Measurements from ENCODE around the gene LRRFIP1. TPM values are rescaled to one million over a fixed set of nuclear protein-coding genes. Genes with fewer than 3 reads are reported as not detected.

The LRRFIP1 gene
- total and polyA plus RNA-seq, 2 of the 13 experiments (the other 11 are each of a cell fraction or from before 2014, with no cell fraction given), result 15.9 to 40.5 TPM

DNA sequence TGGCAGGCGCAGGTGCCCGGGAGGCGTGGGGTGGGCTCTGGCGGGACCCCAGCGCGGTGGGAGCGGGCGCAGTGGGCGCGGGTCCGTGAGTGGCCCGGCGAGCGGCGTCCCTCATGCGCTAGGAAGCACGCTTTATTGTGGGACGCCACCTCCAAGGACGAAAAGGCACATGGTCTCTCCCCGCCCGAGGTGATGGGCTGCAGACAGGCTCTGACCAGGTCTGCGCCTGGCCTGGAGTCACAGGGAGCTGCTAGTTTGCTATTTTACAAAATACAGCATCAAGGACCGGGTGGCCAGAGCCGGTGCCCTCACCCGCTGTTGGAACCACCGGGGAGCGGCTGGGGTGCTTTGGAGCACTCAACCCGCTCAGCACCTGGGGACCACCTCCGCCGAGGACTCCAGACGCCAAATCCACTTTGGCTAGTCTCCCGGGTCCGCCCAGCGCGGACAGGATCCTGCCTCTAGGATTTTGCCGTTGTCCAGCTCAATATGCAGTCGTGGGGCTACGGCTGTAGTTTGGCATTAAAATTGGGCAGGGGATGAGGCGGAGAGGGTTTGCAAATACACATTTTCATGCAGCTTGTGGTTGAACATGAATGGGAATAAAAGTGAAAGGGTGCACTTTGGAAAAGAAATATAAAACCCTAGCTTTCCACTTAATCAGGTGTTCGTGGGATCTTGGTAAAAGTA is 65.4 kb downstream of the LRRFIP1 start (continued):
- no peak for TF ChIP-seq JUND (CRISPR knock-in tag; IDR thresholded peaks at IDR 0.05)
- TF ChIP-seq, protein P1, sequence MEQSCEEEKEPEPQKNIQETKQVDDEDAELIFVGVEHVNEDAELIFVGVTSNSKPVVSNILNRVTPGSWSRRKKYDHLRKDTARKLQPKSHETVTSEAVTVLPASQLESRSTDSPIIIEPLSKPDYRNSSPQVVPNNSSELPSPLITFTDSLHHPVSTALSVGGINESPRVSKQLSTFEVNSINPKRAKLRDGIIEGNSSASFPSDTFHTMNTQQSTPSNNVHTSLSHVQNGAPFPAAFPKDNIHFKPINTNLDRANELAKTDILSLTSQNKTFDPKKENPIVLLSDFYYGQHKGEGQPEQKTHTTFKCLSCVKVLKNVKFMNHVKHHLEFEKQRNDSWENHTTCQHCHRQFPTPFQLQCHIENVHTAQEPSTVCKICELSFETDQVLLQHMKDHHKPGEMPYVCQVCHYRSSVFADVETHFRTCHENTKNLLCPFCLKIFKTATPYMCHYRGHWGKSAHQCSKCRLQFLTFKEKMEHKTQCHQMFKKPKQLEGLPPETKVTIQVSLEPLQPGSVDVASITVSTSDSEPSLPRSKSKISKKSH (CRISPR knock-in tag; IDR thresholded peaks at IDR 0.05; ENCODE audit: borderline replicate concordance), result peak; percentile 56; the same call in 1 of the 2 replicates
- TF ChIP-seq, protein P2, sequence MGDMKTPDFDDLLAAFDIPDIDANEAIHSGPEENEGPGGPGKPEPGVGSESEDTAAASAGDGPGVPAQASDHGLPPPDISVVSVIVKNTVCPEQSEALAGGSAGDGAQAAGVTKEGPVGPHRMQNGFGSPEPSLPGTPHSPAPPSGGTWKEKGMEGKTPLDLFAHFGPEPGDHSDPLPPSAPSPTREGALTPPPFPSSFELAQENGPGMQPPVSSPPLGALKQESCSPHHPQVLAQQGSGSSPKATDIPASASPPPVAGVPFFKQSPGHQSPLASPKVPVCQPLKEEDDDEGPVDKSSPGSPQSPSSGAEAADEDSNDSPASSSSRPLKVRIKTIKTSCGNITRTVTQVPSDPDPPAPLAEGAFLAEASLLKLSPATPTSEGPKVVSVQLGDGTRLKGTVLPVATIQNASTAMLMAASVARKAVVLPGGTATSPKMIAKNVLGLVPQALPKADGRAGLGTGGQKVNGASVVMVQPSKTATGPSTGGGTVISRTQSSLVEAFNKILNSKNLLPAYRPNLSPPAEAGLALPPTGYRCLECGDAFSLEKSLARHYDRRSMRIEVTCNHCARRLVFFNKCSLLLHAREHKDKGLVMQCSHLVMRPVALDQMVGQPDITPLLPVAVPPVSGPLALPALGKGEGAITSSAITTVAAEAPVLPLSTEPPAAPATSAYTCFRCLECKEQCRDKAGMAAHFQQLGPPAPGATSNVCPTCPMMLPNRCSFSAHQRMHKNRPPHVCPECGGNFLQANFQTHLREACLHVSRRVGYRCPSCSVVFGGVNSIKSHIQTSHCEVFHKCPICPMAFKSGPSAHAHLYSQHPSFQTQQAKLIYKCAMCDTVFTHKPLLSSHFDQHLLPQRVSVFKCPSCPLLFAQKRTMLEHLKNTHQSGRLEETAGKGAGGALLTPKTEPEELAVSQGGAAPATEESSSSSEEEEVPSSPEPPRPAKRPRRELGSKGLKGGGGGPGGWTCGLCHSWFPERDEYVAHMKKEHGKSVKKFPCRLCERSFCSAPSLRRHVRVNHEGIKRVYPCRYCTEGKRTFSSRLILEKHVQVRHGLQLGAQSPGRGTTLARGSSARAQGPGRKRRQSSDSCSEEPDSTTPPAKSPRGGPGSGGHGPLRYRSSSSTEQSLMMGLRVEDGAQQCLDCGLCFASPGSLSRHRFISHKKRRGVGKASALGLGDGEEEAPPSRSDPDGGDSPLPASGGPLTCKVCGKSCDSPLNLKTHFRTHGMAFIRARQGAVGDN (CRISPR knock-in tag; IDR thresholded peaks at IDR 0.05), result peak; percentile 93
- TF ChIP-seq NBN (conservative IDR thresholded peaks at IDR 0.05), result no peak
- peak; percentile 61 for TF ChIP-seq TAF1 (CRISPR knock-in tag; IDR thresholded peaks at IDR 0.05)
- TF ChIP-seq, protein P3, sequence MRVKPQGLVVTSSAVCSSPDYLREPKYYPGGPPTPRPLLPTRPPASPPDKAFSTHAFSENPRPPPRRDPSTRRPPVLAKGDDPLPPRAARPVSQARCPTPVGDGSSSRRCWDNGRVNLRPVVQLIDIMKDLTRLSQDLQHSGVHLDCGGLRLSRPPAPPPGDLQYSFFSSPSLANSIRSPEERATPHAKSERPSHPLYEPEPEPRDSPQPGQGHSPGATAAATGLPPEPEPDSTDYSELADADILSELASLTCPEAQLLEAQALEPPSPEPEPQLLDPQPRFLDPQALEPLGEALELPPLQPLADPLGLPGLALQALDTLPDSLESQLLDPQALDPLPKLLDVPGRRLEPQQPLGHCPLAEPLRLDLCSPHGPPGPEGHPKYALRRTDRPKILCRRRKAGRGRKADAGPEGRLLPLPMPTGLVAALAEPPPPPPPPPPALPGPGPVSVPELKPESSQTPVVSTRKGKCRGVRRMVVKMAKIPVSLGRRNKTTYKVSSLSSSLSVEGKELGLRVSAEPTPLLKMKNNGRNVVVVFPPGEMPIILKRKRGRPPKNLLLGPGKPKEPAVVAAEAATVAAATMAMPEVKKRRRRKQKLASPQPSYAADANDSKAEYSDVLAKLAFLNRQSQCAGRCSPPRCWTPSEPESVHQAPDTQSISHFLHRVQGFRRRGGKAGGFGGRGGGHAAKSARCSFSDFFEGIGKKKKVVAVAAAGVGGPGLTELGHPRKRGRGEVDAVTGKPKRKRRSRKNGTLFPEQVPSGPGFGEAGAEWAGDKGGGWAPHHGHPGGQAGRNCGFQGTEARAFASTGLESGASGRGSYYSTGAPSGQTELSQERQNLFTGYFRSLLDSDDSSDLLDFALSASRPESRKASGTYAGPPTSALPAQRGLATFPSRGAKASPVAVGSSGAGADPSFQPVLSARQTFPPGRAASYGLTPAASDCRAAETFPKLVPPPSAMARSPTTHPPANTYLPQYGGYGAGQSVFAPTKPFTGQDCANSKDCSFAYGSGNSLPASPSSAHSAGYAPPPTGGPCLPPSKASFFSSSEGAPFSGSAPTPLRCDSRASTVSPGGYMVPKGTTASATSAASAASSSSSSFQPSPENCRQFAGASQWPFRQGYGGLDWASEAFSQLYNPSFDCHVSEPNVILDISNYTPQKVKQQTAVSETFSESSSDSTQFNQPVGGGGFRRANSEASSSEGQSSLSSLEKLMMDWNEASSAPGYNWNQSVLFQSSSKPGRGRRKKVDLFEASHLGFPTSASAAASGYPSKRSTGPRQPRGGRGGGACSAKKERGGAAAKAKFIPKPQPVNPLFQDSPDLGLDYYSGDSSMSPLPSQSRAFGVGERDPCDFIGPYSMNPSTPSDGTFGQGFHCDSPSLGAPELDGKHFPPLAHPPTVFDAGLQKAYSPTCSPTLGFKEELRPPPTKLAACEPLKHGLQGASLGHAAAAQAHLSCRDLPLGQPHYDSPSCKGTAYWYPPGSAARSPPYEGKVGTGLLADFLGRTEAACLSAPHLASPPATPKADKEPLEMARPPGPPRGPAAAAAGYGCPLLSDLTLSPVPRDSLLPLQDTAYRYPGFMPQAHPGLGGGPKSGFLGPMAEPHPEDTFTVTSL (CRISPR knock-in tag; IDR thresholded peaks at IDR 0.05; ENCODE audit: borderline replicate concordance), result 0 out of 2 replicates have a peak, but pooled peaks have one; percentile 22
- TF ChIP-seq ZSCAN31 (CRISPR knock-in tag; IDR thresholded peaks at IDR 0.05; ENCODE audit: low read depth), result no peak
- TF ChIP-seq HOXA5 (CRISPR knock-in tag; IDR thresholded peaks at IDR 0.05), result peak; percentile 33; the same call in 1 of the 2 replicates
- no peak for TF ChIP-seq HNRNPL (IDR thresholded peaks at IDR 0.05; ENCODE audit: low read depth, low read length)
- TF ChIP-seq SRSF4 (IDR thresholded peaks at IDR 0.05; ENCODE audit: low read depth, low read length, poor library complexity, severe bottlenecking), result no peak
- no peak; the same call in 1 of the 2 replicates for TF ChIP-seq RNF2 (conservative IDR thresholded peaks at IDR 0.05; ENCODE audit: low read depth)
- no peak for TF ChIP-seq ZNF782 (CRISPR knock-in tag; IDR thresholded peaks at IDR 0.05; ENCODE audit: borderline replicate concordance)
- TF ChIP-seq, protein P4, sequence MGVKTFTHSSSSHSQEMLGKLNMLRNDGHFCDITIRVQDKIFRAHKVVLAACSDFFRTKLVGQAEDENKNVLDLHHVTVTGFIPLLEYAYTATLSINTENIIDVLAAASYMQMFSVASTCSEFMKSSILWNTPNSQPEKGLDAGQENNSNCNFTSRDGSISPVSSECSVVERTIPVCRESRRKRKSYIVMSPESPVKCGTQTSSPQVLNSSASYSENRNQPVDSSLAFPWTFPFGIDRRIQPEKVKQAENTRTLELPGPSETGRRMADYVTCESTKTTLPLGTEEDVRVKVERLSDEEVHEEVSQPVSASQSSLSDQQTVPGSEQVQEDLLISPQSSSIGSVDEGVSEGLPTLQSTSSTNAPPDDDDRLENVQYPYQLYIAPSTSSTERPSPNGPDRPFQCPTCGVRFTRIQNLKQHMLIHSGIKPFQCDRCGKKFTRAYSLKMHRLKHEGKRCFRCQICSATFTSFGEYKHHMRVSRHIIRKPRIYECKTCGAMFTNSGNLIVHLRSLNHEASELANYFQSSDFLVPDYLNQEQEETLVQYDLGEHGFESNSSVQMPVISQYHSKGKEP (CRISPR knock-in tag; IDR thresholded peaks at IDR 0.05), result 0 out of 2 replicates have a peak, but pooled peaks have one; percentile 1
- TF ChIP-seq ZNF629 (CRISPR knock-in tag; conservative IDR thresholded peaks at IDR 0.05), result no peak
- no peak for TF ChIP-seq ZNF205 (CRISPR knock-in tag; IDR thresholded peaks at IDR 0.05)
- TF ChIP-seq ZNF274 (CRISPR knock-in tag; IDR thresholded peaks at IDR 0.05), result peak; percentile 67; the same call in 1 of the 2 replicates

Data from HepG2 (cell line).